ENCODE results near the gene PRPH2. TPM values are rescaled to one million over a fixed set of nuclear protein-coding genes. Genes with fewer than 3 reads are reported as not detected.

The PRPH2 gene
- polyA plus RNA-seq (2011; rRNA removed) (1.7 and 2.3 TPM in 2 replicates), polyA minus RNA-seq (2011; rRNA and poly(A)+ RNA removed) (1.8 and 2.2 TPM in 2 replicates)

GRCh38 chr6:42722497-42722896 is at the start of gene PRPH2:
PRPH2 (minus strand) TSS chr6:42722597; CDS start chr6:42722334, 263 bp downstream.
- POLR2A ChIA-PET = no interaction called here
- no peak within 1 kb of the TSS for H3K4me3 ChIP-seq (ENCODE audit: low read depth, low read length)
- DNase-seq (ENCODE audit: low read depth) = no peak
- CTCF ChIA-PET = no interaction called here
- H3K27me3 ChIP-seq (ENCODE audit: control insufficient read depth, insufficient read depth, low read length) = no peaks in the 10 kb centered on the region
- no peaks in the 10 kb centered on the region for H3K36me3 ChIP-seq (ENCODE audit: control insufficient read depth, insufficient read depth, low read length)
- TF ChIP-seq, protein P1, sequence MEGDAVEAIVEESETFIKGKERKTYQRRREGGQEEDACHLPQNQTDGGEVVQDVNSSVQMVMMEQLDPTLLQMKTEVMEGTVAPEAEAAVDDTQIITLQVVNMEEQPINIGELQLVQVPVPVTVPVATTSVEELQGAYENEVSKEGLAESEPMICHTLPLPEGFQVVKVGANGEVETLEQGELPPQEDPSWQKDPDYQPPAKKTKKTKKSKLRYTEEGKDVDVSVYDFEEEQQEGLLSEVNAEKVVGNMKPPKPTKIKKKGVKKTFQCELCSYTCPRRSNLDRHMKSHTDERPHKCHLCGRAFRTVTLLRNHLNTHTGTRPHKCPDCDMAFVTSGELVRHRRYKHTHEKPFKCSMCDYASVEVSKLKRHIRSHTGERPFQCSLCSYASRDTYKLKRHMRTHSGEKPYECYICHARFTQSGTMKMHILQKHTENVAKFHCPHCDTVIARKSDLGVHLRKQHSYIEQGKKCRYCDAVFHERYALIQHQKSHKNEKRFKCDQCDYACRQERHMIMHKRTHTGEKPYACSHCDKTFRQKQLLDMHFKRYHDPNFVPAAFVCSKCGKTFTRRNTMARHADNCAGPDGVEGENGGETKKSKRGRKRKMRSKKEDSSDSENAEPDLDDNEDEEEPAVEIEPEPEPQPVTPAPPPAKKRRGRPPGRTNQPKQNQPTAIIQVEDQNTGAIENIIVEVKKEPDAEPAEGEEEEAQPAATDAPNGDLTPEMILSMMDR (IDR thresholded peaks at IDR 0.05; ENCODE audit: insufficient read depth, low read depth, low read length) = no peak

DNA sequence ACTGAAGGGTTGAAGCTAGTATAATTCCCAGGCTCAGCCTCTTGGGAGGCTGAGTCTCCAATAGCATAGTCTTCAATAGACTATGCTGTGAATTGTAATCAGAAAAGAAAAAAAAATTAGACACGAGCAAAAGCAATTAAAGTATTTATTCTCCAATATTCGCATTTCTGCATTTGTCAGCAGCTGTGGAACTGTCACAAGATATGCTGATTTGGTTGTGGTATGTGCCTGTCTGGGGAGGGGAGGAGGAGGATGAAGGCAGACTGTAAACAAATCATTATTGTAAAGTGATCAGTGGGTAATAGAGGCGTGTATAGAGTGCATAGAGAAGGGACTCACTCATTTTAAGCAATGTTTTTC is 49.3 kb upstream of the PRPH2 start:
- CTCF ChIA-PET = no interaction called here
- Histone ChIP-seq H3K36me3 (ENCODE audit: control insufficient read depth, insufficient read depth, low read length) (no peaks in the 10 kb centered on the region), H3K27me3 (ENCODE audit: control insufficient read depth, insufficient read depth, low read length) (no peaks in the 10 kb centered on the region), H3K4me3 (ENCODE audit: low read depth, low read length) (no peak overlapping the region)
- POLR2A ChIA-PET = no interaction called here
- TF ChIP-seq, protein P1 (IDR thresholded peaks at IDR 0.05; ENCODE audit: insufficient read depth, low read depth, low read length) = no peak
- no peak for DNase-seq (ENCODE audit: low read depth)

GRCh38 chr6:42769836-42770235 is 47.4 kb upstream of the PRPH2 start:
- TF ChIP-seq, protein P1 (IDR thresholded peaks at IDR 0.05; ENCODE audit: insufficient read depth, low read depth, low read length) = no peak
- no peaks in the 10 kb centered on the region for H3K36me3 ChIP-seq (ENCODE audit: control insufficient read depth, insufficient read depth, low read length)
- DNase-seq (ENCODE audit: low read depth) = no peak
- ChIA-PET CTCF (interaction anchor here (0.6 to 1.3 kb wide), 4 partner anchors 9 to 108 kb away, joined by 4 to 5 read pairs (median 4); no protein-coding TSS in a partner anchor), POLR2A (interaction anchor here (0.6 kb wide), 1 partner anchor 12 kb away, joined by 18 read pairs; no protein-coding TSS in a partner anchor)
- no peaks in the 10 kb centered on the region for H3K27me3 ChIP-seq (ENCODE audit: control insufficient read depth, insufficient read depth, low read length)
- H3K4me3 ChIP-seq (ENCODE audit: low read depth, low read length) = no peak overlapping the region

DNA sequence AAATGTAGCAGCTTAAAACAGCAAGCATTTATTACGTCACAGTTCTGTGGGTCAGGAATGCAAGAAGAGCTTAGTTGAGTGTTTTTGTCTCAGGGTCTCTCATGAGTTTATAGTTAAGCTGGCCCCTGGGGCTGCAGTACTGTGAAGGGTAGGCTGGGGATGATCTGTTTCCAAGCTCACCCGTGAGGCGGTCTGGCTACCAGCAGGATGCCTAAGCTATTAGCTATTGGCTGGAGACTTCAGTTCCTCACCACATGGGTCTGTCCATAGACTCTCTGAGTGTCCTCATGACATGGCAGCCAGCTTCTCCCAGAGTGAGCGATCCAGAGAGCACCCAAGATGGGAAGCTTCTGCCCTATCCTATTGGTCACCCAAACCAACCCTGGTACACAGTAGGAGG is 46.7 kb upstream of the PRPH2 start:
- no peaks in the 10 kb centered on the region for H3K36me3 ChIP-seq (ENCODE audit: control insufficient read depth, insufficient read depth, low read length)
- no peak for DNase-seq (ENCODE audit: low read depth)
- CTCF ChIA-PET = interaction anchor here (1.3 kb wide), 1 partner anchor 8 kb away, joined by 4 read pairs; no protein-coding TSS in a partner anchor
- TF ChIP-seq, protein P1 (IDR thresholded peaks at IDR 0.05; ENCODE audit: insufficient read depth, low read depth, low read length) = no peak
- no peaks in the 10 kb centered on the region for H3K27me3 ChIP-seq (ENCODE audit: control insufficient read depth, insufficient read depth, low read length)
- POLR2A ChIA-PET = no interaction called here
- H3K4me3 ChIP-seq (ENCODE audit: low read depth, low read length) = no peak overlapping the region

DNA sequence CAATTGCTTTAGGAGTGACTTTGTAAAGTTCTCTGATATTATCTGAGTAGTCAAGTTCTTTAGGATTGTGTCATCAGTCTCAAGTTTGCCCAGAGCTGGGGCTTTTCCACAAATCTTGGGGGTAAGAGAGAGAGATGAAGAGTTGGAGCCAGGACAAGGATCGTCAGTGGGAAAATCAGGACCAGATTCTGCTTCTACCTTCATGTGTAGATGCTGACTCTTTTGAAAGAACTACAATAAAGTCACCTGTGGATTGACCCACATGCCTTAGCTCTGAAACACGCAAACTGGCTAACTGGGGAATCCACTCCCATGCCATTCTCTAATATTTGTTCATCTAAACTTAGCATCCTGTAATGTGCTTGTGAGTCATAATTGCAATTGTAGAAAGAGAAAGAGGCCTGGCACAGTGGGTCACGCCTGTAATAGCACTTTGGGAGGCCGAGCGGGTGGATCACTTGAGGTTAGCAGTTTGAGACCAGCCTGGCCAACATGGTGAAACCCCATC is 43.8 kb upstream of the PRPH2 start:
- ChIA-PET CTCF (interaction anchor here (1.5 kb wide), 1 partner anchor 9 kb away, joined by 5 read pairs; no protein-coding TSS in a partner anchor), POLR2A (interaction anchor here (0.5 kb wide), 1 partner anchor 35 kb away, joined by 22 read pairs; no protein-coding TSS in a partner anchor)
- no peaks in the 10 kb centered on the region for H3K27me3 ChIP-seq (ENCODE audit: control insufficient read depth, insufficient read depth, low read length)
- H3K4me3 ChIP-seq (ENCODE audit: low read depth, low read length) = no peak overlapping the region
- TF ChIP-seq, protein P1 (IDR thresholded peaks at IDR 0.05; ENCODE audit: insufficient read depth, low read depth, low read length) = no peak
- DNase-seq (ENCODE audit: low read depth) = peak; percentile 41
- no peaks in the 10 kb centered on the region for H3K36me3 ChIP-seq (ENCODE audit: control insufficient read depth, insufficient read depth, low read length)

Data from BJ (cell line).